Hematopoietic multipotent progenitor cell treated with erythropoietin and hydrocortisone succinate and interleukin-3 and kit ligand, for 4 days (in vitro differentiated cells): ENCODE measurements around the gene ITGB8.
"Not testable (repeated sequence)": the region's sequence is repeated elsewhere in the genome, so short reads cannot be mapped to it uniquely, and the experiment has no call there.

Source experiments
- DNase-seq: peaks from one replicate; pipeline ENCODE4 v3.0.0-alpha.2; 2015

The ITGB8 gene

DNA sequence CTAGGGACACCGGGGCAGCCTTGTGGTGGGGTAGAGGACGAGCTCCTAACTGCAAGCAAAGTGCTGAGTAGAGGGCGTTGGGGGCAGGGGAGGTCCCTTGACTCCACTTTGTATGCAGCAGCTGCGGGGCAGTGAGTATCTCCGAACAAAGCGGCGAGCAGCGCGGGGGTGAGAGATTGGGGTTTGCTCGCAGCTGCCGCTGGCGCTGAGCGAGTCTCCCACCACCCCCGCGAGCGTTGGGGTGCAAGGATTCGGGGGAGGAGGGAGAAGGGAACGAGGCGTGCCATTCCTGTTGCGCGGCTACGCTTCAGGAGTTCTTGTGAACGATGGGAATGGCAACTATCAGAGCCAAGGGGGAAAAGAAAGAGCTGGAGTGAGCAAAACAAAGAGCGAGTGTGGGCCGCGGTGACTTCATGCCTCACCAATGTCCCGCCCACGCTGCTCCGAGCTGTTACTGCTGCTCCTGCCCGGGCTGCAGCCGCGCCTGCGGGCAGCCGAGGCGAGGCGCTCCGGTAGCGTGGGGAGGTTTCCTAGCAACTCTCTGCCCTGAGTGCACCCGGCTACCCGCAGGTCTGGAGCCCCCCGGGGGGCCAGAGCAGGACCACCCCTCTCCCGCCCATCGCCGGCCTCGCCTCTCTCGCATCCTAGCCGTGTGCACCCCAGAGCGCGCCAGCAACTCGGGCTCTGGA, at the start of gene ITGB8:
Gene ITGB8, plus strand, starts transcription at position 662 of the 689 bp plus-strand sequence. CDS start 907 bp downstream, outside the sequence.
- peak; percentile 86 for DNase-seq

DNA sequence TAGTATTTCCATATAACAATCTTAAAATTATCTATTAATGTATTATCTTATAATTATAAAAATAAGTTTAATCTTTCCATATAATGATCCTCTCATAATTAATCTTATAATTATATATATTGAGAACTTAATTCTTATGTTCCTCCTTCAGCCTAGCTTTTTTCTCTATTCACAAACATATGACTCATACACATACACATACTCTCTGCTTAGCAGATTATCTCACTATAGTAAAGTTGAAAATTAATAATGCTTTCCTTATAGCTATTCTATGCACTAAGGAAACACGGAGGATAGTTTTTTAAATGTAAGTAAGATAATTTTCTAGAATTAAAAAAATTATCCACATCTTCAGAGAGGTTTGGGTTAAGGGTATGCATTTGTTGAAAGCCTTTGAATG, 47.7 kb upstream of the ITGB8 start:
- no peak for DNase-seq

DNA sequence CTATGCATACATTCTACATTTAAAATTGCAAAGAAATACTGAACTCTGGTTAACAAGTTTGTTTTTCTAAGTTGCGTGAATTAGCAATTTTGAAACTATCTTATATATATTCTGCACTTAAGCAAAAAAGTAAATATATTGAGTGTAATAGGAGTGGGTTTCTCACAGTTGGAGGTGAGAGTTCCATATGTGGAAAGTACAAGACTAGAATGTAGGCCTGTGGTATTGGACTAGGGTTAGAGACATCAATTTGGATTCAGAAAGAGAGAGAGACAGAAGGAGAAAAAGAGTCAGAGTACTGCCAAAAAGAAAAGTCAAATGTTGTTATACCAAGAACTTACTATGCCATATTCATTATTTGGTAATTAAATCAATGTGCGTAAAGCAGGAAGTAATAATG, 47.3 kb upstream of the ITGB8 start:
- no peak for DNase-seq

DNA sequence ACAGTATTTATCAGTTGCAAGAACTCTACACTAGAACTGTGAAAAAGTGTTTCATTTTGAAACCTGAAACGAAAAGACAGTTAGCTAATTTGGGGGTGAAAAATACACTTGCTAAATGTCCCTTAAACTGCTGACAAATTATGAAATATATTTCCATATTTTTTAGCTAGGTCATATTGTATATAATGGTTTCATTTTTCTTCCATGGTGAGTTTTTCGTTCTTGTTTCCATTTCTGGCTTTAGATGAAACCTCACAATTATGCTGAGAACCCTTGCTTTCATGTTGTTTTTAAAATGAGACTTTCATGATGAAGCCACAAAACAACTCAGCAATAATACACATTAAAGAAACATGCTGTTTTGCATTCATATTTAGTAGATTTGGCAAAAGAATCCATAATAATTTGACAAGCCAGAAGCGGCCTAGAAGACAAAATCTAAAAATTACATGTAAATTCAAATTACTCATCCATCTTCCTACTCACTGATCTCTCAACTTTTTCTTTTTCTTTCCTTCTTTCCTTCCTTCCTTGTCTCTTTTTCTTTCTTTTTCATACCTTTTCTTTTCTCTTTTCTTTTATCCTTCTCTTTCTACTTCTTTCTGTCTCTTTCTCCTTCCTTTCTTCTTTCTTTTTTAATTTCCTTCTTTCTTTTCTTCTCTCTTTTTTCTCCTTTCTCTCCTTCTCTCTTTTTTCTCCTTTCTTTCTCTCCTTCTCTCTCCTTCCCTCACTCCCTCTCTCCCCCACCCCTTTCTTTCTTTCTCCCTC, 46.5 kb upstream of the ITGB8 start:
- DNase-seq: no peak

DNA sequence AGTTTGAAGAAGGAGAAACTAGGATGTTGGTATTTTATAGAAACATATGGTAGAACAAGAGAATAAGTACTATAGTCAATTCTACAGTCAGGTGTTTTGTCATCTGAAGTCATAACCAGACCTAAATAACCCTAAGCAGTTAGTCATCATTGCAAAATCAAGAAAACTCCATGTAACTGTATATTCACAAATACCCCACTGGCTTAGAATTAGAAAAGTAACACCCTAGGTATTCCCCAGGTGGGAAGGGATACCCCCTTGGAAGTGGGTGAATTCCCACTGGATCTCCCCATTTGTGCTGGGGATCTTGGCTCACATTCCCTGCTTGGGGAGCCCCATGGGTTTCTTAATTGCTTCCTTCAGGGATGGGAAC, 45.9 kb upstream of the ITGB8 start:
- DNase-seq: no peak

DNA sequence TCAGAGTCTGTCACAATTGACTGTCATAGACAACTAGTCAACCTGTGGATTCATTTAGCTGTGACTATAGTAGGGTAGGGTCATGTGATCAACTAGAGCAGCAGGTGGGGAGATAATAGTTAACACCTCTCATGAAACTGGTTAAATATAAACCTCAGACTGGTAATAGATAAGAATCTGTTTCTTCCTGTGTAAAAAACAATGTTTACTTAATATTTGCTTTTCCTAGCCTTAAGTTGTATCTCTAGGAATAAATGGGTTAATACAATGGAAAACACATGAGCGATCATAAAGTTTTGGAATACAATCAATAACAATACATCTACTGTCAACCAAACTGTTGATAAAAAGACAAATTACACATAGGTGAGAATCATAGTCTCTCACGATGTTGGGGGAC, 43.4 kb upstream of the ITGB8 start:
- no peak for DNase-seq

DNA sequence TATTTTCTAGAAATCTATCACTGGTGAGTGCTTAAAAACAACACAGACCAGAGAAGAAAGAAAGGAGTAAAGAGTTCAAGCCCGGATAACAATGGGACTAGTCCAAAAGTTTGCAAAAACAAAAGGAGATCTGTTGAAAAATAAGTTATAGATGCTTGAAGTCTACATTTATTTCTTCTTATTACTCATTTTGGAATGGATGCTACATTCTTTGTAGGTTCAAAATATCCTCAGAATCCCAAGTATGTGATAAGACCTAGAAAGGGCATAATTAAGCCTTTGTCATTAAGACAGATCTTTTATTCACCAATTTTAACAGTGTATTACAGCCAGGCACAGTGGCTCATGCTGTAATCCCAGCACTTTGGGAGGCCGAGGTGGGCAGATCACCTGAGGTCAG, 42.7 kb upstream of the ITGB8 start:
- DNase-seq: no peak

DNA sequence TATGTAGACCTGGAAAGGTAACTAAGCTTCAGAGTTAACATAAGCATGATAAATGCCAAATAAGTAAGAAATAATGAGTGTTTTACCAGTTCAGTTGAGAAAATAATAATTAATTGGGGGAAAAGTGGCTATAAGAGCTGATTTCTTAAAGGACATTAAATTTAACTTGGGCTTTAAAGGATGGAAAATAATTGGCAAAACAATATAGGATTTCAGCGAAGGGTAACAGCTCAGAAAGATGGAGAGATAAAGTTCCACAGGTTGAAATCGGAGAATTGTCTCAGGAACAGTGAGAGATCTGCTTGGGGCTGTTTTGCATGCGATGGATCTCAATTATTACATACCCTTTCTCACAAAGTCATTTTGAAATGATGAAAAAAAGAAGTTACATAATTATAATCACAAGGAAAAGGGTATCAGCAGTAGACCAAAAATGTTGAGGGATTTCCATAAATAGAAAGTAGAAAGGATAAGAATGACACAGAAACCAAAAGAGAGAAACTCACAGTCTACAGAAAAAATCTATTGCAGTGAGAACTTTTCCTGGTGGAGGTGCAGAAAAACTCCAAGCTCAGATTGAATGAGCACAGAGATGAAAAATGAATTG, 40.1 kb upstream of the ITGB8 start:
- DNase-seq: no peak

DNA sequence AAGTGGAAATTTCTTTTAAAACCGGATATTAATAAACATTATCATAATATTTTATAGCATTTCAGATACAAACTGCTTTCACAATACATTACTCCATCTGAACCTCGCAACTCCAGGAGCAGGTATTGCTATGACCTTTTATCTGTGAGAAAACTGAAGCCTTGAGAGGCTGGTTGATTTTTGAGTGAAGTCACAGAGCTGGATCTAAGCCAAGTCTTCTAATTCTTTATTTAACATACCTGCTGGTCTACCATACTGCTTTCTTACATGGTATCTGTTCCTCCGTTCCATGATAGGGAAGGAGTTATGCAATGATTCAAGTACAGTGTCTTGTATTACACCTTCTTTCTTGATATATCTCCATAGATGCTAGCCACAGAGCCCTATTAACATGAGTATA, 37.4 kb upstream of the ITGB8 start:
- no peak for DNase-seq

DNA sequence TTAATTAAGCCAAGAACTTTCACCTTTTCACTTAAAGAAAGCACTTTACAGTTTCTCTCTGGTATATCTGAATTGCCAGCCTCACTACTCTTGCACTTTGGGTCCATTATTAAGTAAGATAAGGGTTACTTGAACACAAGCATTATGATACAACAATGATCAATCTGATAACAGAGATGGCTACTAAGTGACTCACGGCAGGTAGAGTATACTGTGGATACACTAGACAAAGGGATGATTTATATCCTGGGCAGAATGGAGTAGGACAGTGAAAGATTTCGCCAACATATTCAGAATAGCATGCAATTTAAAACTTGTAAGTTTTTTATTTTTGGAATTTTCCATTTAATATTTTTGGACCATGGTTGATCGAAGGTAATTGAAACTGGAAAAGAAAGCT, 34.3 kb upstream of the ITGB8 start:
- no peak for DNase-seq

DNA sequence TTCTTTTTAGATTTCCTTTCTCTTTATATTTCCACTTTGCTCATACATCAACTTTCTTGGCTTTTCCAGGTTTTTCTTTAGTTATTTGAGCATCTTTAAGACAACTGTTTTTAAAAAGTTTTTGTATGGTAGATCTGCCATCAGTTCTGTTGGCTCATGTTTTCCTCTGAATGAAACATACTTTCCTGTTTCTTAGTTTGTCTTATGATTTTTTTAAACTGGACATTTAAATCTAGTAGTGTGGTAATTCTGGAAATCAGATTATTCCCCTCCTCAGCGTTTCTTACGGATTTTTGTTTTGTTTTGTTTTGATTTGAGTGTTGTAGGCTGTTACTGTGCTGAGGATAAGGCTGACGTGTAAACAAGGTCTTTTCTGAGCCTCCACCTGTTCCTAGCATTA, 33.8 kb upstream of the ITGB8 start:
- no peak for DNase-seq

DNA sequence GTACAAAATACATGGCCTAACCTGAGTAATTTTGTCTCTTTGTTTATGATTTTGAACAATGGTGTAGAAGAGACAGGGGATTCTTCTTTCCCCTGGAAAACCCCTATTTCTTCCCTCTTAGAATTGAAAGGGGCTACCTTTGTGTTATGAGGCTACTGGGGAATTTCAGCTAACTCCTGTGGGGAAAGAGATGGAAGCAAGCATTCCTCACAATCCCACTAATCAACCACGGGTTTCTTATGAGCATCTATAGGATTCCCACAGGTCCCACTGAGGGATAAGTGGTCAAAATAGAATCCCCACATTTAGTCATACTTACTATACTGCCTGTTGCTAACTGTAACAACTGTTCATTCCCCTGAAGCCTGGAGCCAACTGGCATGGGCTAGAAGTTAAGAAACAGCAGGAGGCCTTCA, 32.2 kb upstream of the ITGB8 start:
- no peak for DNase-seq

DNA sequence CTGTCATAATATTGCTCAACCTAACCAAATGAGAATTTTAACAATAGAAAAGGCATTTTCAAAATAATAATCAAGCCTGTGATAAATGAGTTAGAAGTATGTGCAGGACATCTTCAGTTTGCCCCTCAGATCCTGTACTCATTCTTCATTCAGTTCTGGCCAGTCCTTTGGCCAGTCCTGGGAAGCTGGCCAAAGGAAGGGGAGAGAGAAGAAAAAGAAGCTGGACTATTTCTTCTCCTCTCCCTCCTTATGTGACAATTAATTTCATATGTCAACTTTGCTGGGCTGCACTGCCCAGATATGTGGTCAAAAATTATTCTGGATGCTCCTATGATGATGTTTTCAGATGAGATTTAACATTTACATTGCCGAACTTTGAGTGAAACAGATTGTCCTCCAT, 31.6 kb upstream of the ITGB8 start:
- DNase-seq: no peak

DNA sequence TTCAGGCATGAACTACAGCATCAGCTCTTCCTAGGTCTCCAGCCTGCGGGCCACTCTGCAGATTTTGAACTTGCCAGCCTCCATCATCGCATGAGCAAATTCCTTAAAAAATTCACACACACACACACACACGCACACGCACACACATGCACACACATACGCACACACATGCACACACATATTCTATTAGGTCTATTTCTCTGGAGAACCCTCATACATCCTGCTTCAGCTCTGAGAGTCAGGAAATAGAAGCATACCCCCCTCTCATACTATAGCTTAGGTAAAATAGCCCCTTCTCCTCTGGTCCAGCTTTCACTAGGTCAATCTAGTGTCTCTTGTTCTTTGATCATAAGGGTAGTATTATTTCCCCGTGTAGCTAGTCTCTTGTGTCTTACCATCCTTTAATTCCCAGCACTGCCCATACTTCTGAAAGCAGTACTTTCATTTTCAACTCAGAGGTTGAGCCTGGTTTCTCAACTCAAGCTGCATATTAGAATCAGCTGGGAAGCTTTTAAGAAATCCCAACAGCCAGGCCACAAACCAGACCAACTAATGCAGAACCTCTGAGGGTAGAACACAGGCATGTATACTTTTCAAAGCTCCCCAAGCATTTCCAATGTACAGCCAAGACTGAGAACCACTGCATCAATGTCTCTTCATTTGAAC, 30.9 kb upstream of the ITGB8 start:
- peak; percentile 46 for DNase-seq

DNA sequence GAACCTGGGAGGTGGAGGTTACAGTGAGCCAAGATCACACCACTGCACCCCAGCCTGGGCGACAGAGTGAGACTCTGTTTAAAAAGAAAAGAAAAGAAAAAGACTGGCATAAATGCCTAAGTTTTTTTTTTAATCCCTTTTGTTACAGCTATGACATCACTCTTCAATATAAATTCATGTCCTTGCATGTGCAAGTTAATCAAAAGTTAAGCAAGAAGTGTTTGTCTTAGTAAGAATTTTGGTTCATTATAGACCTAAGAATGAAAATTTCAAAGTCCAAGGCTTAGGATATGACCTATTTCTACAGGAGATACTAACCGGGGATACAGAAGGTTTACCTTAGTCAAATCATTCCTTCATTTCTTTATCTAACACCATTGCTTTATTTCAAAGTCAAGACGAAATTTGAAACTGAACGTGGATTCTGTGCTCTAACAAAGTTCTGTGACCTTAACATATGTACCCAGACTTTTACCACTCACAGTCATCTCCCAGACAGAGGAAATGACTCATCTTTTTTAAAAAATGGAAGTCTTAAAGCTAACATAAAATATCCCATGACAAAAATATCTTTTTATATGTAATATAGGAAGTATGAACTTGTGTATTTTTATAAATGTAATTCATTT, 29.3 kb upstream of the ITGB8 start:
- DNase-seq: peak; percentile 69

DNA sequence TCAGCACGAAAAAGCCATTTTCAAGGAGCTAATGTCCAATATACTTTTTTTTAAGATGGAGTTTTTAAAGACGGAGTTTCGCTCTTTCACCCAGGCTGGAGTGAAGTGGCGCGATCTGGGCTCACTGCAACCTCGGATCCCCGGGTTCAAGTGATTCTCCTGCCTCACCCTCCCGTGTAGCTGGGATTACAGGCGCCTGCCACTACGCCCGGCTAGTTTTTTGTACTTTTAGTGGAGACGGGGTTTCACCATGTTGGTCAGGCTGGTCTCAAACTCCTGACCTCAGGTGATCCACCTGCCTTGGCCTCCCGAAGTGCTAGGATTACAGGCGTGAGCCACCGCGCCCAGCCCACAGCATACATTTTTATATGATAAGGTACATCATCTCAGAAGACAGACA, 28.4 kb upstream of the ITGB8 start:
- not testable (repeated sequence) for DNase-seq

DNA sequence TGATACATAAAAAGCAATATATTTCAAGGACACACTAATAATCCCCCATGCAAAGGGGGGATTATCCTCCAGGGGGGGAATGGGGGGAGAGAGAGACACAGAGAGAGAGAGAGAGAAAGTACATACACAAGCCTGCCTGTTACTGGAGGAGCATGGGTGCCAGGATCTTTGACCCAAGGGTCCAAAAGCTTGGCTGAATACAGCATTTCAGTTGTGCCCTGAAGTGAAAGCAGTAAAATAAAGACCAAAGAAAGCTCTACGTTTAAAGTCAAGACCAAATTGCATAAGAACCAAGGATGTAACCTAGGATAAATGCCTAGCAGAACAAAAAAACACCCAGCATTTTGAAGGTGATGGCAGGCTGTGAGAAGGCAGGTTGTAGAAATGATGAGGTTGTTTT, 27.8 kb upstream of the ITGB8 start:
- no peak for DNase-seq

DNA sequence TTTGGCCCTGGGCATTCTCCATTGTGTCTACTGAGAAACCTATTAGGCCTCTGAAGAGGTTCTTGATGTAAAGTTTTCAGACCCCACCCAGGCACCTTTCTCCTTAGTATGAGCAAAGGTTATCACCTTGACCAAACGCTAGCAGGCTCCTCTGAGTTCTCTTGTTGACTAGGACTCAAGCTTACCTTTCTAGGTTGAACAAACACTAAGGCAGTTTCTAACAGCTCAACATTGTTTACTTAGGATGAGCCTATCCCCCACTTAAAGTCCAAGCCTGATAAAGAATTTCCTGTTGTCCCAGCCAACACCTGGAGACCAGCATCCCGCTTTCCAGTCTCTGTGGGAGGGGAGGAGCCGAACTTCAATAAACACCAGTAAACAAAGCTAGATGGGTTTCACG, 26.3 kb upstream of the ITGB8 start:
- DNase-seq: no peak

DNA sequence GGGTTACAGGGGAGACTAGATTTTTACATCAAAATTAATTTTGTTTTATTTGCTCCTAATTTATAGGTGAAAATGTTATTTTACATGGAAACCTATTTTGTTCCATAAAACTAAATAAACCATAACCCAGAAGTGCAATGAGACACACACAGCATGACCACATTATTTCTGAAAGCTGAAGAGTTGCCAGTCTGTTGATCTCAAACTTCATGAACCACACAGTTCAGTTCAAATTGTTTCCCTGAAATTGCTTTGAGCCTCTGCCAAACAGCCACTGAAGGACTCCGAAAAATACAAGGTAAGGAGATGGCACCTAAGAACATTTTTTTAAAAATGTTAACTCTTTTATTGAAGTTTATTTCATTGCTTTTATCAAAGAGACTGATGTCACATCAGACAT, 25.0 kb upstream of the ITGB8 start:
- no peak for DNase-seq

DNA sequence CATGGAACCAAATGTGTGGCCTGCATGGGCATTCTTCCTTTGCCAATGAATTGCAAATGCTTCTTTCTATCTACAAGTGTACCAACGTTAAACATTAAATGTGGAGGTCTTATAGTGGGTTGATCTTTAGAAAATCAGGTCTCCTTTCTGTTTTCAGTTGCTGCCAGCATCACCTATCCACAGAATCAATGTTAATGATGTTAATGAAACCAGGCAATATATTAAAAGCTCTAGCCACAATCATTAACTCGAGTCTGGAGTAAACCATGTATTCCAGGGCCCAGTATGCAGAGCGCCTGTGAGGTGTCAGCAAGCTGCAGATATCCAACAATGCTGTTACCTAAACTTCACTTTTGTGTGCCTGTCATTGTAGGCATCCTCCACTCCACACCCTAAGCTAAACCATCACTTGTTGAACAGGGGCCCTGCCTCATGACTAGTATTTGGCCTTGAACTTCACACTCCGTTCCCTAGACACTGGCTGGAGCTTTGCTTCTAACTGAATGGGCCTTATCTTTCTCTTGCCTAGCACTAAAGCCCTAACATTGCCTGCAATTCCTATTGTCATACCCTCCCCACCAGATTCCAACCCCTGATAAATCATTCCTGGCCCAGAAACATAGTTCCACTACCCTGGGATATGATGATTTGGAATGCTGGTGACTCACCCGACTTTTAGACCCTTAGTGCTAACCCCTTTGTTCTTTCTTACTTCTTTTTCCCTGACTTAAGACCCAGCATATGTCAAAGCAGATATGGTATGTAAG, 24.3 kb upstream of the ITGB8 start:
- no peak for DNase-seq

DNA sequence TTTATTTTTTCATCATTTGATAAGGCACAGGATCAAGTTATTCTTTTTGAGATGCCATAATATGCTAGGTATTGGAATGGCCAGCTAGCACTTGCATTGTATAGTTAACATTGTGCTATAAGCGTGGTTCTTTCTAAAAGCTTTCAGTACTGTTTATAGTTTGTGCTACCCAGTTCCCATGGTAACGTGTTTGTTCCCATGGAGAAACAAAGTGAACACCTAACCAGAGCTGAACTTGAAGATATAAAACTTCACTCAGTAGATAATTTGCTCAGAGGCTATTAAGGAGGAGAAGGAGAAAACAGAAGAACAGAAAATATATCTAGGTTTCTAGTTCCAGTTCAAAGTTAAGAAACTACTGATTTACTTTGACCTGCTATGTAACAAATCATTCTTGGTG, 23.6 kb upstream of the ITGB8 start:
- DNase-seq: peak; percentile 13

DNA sequence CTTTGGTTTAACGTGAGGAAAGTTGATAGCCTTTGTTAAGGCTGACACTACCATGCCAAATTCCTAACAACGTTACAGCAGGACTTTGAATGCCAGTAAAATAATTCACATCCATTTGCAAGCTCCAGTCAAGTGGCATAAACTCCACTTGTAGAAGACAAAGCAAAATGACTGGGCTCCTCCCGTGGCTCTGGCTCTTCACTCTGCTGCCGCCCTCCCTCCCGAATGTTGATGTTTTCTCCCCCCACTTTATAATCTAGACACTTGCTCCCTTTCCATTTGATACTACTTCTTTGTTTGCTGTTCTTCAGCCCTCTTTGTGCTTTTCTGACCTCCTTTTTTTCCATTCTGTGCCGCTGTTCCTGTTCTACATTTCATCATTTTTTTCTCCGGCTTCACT, 22.8 kb upstream of the ITGB8 start:
- DNase-seq: no peak

DNA sequence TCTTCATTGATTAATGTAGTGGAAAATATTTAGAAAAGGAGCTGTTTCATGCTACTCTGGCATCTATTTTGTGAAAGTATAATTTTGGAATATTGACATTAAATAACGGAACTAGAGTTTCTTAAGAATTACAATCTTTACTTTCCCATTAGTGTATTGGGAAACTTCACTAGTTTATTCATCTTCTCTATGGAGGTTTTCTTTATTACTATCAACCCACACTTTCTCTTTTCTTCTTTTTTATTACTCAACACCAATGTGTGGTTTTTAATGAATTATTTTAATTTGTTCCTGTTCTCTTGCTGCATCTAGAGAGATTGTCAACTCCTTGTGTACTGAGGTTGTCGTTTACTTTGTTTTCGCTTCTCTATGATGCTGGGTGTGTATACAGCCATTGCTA, 20.4 kb upstream of the ITGB8 start:
- DNase-seq: no peak
